Upper lobe of left lung (tissue), 4 donors: ENCODE measurements around the gene GCC2.
"Not testable (repeated sequence)": the region's sequence is repeated elsewhere in the genome, so short reads cannot be mapped to it uniquely, and the experiment has no call there.

Experiments
- POLR2A ChIP-seq, 4 donors: fragments of 450-650 bp; IDR thresholded peaks; one replicate each; pipeline ENCODE4 v1.5.1; 2016 to 2017; ENCODE audit warnings: antibody characterized with exemption in 4 of 4, mild to moderate bottlenecking in 2 of 4
- POLR2AphosphoS5 ChIP-seq, 2 donors: sonication (generic); formaldehyde crosslinking; IDR thresholded peaks; one replicate each; pipeline ENCODE4 v1.5.1; 2017; ENCODE audit warnings: antibody characterized with exemption in 2 of 2
- TF ChIP-seq, protein P1 (sequence below), 6 experiments: fragments of 450-650 bp in 4 of 6; fragments of 200-600 bp in 2 of 6; sonication (generic) in 2 of 6; IDR thresholded peaks; one replicate each; pipeline ENCODE4 v1.5.1; 2016 to 2019; ENCODE audit warnings: antibody characterized with exemption in 6 of 6

DNA sequence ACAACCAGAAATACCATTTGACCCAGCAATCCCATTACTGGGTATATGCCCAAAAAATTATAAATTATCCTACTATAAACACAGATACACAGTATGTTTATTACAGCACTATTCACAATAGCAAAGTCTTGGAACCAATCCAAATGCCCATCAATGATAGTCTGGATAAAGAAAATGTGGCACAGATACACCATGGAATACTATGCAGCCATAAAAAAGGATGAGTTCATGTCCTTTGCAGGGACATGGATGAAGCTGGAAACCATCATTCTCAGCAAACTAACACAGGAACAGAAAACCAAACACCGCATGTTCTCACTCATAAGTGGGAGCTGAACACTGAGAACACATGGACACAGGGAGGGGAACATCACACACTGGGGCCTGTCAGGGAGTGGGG lies 13.4 kb upstream of the GCC2 start:
- TF ChIP-seq, protein P1, sequence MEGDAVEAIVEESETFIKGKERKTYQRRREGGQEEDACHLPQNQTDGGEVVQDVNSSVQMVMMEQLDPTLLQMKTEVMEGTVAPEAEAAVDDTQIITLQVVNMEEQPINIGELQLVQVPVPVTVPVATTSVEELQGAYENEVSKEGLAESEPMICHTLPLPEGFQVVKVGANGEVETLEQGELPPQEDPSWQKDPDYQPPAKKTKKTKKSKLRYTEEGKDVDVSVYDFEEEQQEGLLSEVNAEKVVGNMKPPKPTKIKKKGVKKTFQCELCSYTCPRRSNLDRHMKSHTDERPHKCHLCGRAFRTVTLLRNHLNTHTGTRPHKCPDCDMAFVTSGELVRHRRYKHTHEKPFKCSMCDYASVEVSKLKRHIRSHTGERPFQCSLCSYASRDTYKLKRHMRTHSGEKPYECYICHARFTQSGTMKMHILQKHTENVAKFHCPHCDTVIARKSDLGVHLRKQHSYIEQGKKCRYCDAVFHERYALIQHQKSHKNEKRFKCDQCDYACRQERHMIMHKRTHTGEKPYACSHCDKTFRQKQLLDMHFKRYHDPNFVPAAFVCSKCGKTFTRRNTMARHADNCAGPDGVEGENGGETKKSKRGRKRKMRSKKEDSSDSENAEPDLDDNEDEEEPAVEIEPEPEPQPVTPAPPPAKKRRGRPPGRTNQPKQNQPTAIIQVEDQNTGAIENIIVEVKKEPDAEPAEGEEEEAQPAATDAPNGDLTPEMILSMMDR (IDR thresholded peaks at IDR 0.05), result not testable (repeated sequence)
- TF ChIP-seq POLR2AphosphoS5, POLR2A (IDR thresholded peaks at IDR 0.05): not testable (repeated sequence)
